Measurements from ENCODE around the gene AGBL4.

The AGBL4 gene

GRCh38 chr1:48588061-48588460, 1435.7 kb downstream of the AGBL4 start:
- H3K4me3 ChIP-seq (ENCODE audit: low read depth in 1 of 5, low read length in 5 of 5), result no peak overlapping the region
- no peak overlapping the region for H3K9ac ChIP-seq (ENCODE audit: low read length in 5 of 5)
- no peaks in the 10 kb centered on the region for H3K36me3 ChIP-seq (ENCODE audit: control insufficient read depth in 5 of 5, insufficient read depth in 5 of 5, low read length in 5 of 5)

GRCh38 chr1:48582408-48582807, 1441.3 kb downstream of the AGBL4 start:
- H3K4me1 ChIP-seq (ENCODE audit: control insufficient read depth in 5 of 5, insufficient read depth in 5 of 5, low read length in 5 of 5), result no peaks in the 10 kb centered on the region
- peaks cover 0 to 3% (median 0%) of the 10 kb centered on the region in 5 donors for H3K27me3 ChIP-seq (ENCODE audit: control insufficient read depth in 5 of 5, insufficient read depth in 4 of 5, low read length in 5 of 5)
- no peaks in the 10 kb centered on the region for H3K9me3 ChIP-seq (ENCODE audit: control insufficient read depth in 5 of 5, low read length in 5 of 5)
- H3K4me3 ChIP-seq (ENCODE audit: low read depth in 1 of 5, low read length in 5 of 5), result no peak overlapping the region
- no peak overlapping the region for H3K27ac ChIP-seq (ENCODE audit: low read depth, low read length)
- no peaks in the 10 kb centered on the region for H3K36me3 ChIP-seq (ENCODE audit: control insufficient read depth in 5 of 5, insufficient read depth in 5 of 5, low read length in 5 of 5)
- H3K9ac ChIP-seq (ENCODE audit: low read length in 5 of 5), result no peak overlapping the region

More at GRCh38 chr1:48588061-48588460, 1435.7 kb downstream of the AGBL4 start:
- Histone ChIP-seq H3K27me3 (ENCODE audit: control insufficient read depth in 5 of 5, insufficient read depth in 4 of 5, low read length in 5 of 5) (peaks cover 0 to 3% (median 0%) of the 10 kb centered on the region in 5 donors), H3K9me3 (ENCODE audit: control insufficient read depth in 5 of 5, low read length in 5 of 5) (no peaks in the 10 kb centered on the region), H3K27ac (ENCODE audit: low read depth, low read length) (no peak overlapping the region), H3K4me1 (ENCODE audit: control insufficient read depth in 5 of 5, insufficient read depth in 5 of 5, low read length in 5 of 5) (no peaks in the 10 kb centered on the region)

- Histone ChIP-seq H3K27ac (ENCODE audit: low read depth, low read length) (no peak overlapping the region), H3K4me1 (ENCODE audit: control insufficient read depth in 5 of 5, insufficient read depth in 5 of 5, low read length in 5 of 5) (no peaks in the 10 kb centered on the region), H3K9ac (ENCODE audit: low read length in 5 of 5) (no peak overlapping the region), H3K4me3 (ENCODE audit: low read depth in 1 of 5, low read length in 5 of 5) (no peak overlapping the region), H3K27me3 (ENCODE audit: control insufficient read depth in 5 of 5, insufficient read depth in 4 of 5, low read length in 5 of 5) (peaks cover 0 to 3% (median 0%) of the 10 kb centered on the region in 5 donors), H3K9me3 (ENCODE audit: control insufficient read depth in 5 of 5, low read length in 5 of 5) (no peaks in the 10 kb centered on the region), H3K36me3 (ENCODE audit: control insufficient read depth in 5 of 5, insufficient read depth in 5 of 5, low read length in 5 of 5) (no peaks in the 10 kb centered on the region)
Measured at GRCh38 chr1:48581270-48581669, 1442.5 kb downstream of the AGBL4 start.

- Histone ChIP-seq H3K9me3 (ENCODE audit: control insufficient read depth in 5 of 5, low read length in 5 of 5) (no peaks in the 10 kb centered on the region), H3K27me3 (ENCODE audit: control insufficient read depth in 5 of 5, insufficient read depth in 4 of 5, low read length in 5 of 5) (no peaks in the 10 kb centered on the region), H3K4me1 (ENCODE audit: control insufficient read depth in 5 of 5, insufficient read depth in 5 of 5, low read length in 5 of 5) (no peaks in the 10 kb centered on the region), H3K36me3 (ENCODE audit: control insufficient read depth in 5 of 5, insufficient read depth in 5 of 5, low read length in 5 of 5) (no peaks in the 10 kb centered on the region), H3K27ac (ENCODE audit: low read depth, low read length) (no peak overlapping the region), H3K4me3 (ENCODE audit: low read depth in 1 of 5, low read length in 5 of 5) (no peak overlapping the region), H3K9ac (ENCODE audit: low read length in 5 of 5) (no peak overlapping the region)
Measured at GRCh38 chr1:48576565-48576964, 1447.2 kb downstream of the AGBL4 start.

GRCh38 chr1:48572646-48573258, 1451.0 kb downstream of the AGBL4 start:
- Histone ChIP-seq H3K36me3 (ENCODE audit: control insufficient read depth in 5 of 5, insufficient read depth in 5 of 5, low read length in 5 of 5) (no peaks in the 10 kb centered on the region), H3K27ac (ENCODE audit: low read depth, low read length) (no peak overlapping the region), H3K9me3 (ENCODE audit: control insufficient read depth in 5 of 5, low read length in 5 of 5) (no peaks in the 10 kb centered on the region), H3K9ac (ENCODE audit: low read length in 5 of 5) (no peak overlapping the region), H3K4me1 (ENCODE audit: control insufficient read depth in 5 of 5, insufficient read depth in 5 of 5, low read length in 5 of 5) (no peaks in the 10 kb centered on the region), H3K27me3 (ENCODE audit: control insufficient read depth in 5 of 5, insufficient read depth in 4 of 5, low read length in 5 of 5) (no peaks in the 10 kb centered on the region), H3K4me3 (ENCODE audit: low read depth in 1 of 5, low read length in 5 of 5) (no peak overlapping the region)

- Histone ChIP-seq H3K9ac (ENCODE audit: low read length in 5 of 5) (no peak overlapping the region), H3K36me3 (ENCODE audit: control insufficient read depth in 5 of 5, insufficient read depth in 5 of 5, low read length in 5 of 5) (no peaks in the 10 kb centered on the region), H3K4me1 (ENCODE audit: control insufficient read depth in 5 of 5, insufficient read depth in 5 of 5, low read length in 5 of 5) (no peaks in the 10 kb centered on the region), H3K27ac (ENCODE audit: low read depth, low read length) (no peak overlapping the region), H3K4me3 (ENCODE audit: low read depth in 1 of 5, low read length in 5 of 5) (no peak overlapping the region), H3K9me3 (ENCODE audit: control insufficient read depth in 5 of 5, low read length in 5 of 5) (no peaks in the 10 kb centered on the region), H3K27me3 (ENCODE audit: control insufficient read depth in 5 of 5, insufficient read depth in 4 of 5, low read length in 5 of 5) (no peaks in the 10 kb centered on the region)
Measured at GRCh38 chr1:48572134-48572533, 1451.6 kb downstream of the AGBL4 start.

GRCh38 chr1:48571303-48571987, 1452.3 kb downstream of the AGBL4 start:
- no peak overlapping the region for H3K27ac ChIP-seq (ENCODE audit: low read depth, low read length)
- H3K4me3 ChIP-seq (ENCODE audit: low read depth in 1 of 5, low read length in 5 of 5), result no peak overlapping the region
- no peaks in the 10 kb centered on the region for H3K9me3 ChIP-seq (ENCODE audit: control insufficient read depth in 5 of 5, low read length in 5 of 5)
- H3K4me1 ChIP-seq (ENCODE audit: control insufficient read depth in 5 of 5, insufficient read depth in 5 of 5, low read length in 5 of 5), result no peaks in the 10 kb centered on the region
- H3K27me3 ChIP-seq (ENCODE audit: control insufficient read depth in 5 of 5, insufficient read depth in 4 of 5, low read length in 5 of 5), result no peaks in the 10 kb centered on the region
- no peak overlapping the region for H3K9ac ChIP-seq (ENCODE audit: low read length in 5 of 5)
- no peaks in the 10 kb centered on the region for H3K36me3 ChIP-seq (ENCODE audit: control insufficient read depth in 5 of 5, insufficient read depth in 5 of 5, low read length in 5 of 5)

GRCh38 chr1:48570568-48570967, 1453.2 kb downstream of the AGBL4 start:
- no peaks in the 10 kb centered on the region for H3K27me3 ChIP-seq (ENCODE audit: control insufficient read depth in 5 of 5, insufficient read depth in 4 of 5, low read length in 5 of 5)
- no peak overlapping the region for H3K27ac ChIP-seq (ENCODE audit: low read depth, low read length)
- no peak overlapping the region for H3K4me3 ChIP-seq (ENCODE audit: low read depth in 1 of 5, low read length in 5 of 5)
- H3K9ac ChIP-seq (ENCODE audit: low read length in 5 of 5), result no peak overlapping the region
- no peaks in the 10 kb centered on the region for H3K4me1 ChIP-seq (ENCODE audit: control insufficient read depth in 5 of 5, insufficient read depth in 5 of 5, low read length in 5 of 5)
- H3K9me3 ChIP-seq (ENCODE audit: control insufficient read depth in 5 of 5, low read length in 5 of 5), result no peaks in the 10 kb centered on the region
- H3K36me3 ChIP-seq (ENCODE audit: control insufficient read depth in 5 of 5, insufficient read depth in 5 of 5, low read length in 5 of 5), result no peaks in the 10 kb centered on the region

GRCh38 chr1:48568501-48568900, 1455.3 kb downstream of the AGBL4 start:
- Histone ChIP-seq H3K27me3 (ENCODE audit: control insufficient read depth in 5 of 5, insufficient read depth in 4 of 5, low read length in 5 of 5) (no peaks in the 10 kb centered on the region), H3K9ac (ENCODE audit: low read length in 5 of 5) (no peak overlapping the region), H3K9me3 (ENCODE audit: control insufficient read depth in 5 of 5, low read length in 5 of 5) (no peaks in the 10 kb centered on the region), H3K4me1 (ENCODE audit: control insufficient read depth in 5 of 5, insufficient read depth in 5 of 5, low read length in 5 of 5) (no peaks in the 10 kb centered on the region), H3K36me3 (ENCODE audit: control insufficient read depth in 5 of 5, insufficient read depth in 5 of 5, low read length in 5 of 5) (no peaks in the 10 kb centered on the region), H3K27ac (ENCODE audit: low read depth, low read length) (no peak overlapping the region), H3K4me3 (ENCODE audit: low read depth in 1 of 5, low read length in 5 of 5) (no peak overlapping the region)

- Histone ChIP-seq H3K4me1 (ENCODE audit: control insufficient read depth in 5 of 5, insufficient read depth in 5 of 5, low read length in 5 of 5) (no peaks in the 10 kb centered on the region), H3K36me3 (ENCODE audit: control insufficient read depth in 5 of 5, insufficient read depth in 5 of 5, low read length in 5 of 5) (no peaks in the 10 kb centered on the region), H3K9me3 (ENCODE audit: control insufficient read depth in 5 of 5, low read length in 5 of 5) (no peaks in the 10 kb centered on the region), H3K4me3 (ENCODE audit: low read depth in 1 of 5, low read length in 5 of 5) (no peak overlapping the region), H3K27ac (ENCODE audit: low read depth, low read length) (no peak overlapping the region), H3K27me3 (ENCODE audit: control insufficient read depth in 5 of 5, insufficient read depth in 4 of 5, low read length in 5 of 5) (no peaks in the 10 kb centered on the region), H3K9ac (ENCODE audit: low read length in 5 of 5) (no peak overlapping the region)
Measured at GRCh38 chr1:48566492-48566891, 1457.3 kb downstream of the AGBL4 start.
